NCI-H2107 treated with DMSO at 0.1 percent for 48 hours (cell line): ENCODE measurements around the gene CNTNAP2.

Experiments
- DNase-seq: peaks from one replicate; lab custom pipeline; 2025; ENCODE audit not compliant: unreplicated experiment; lab: John Stamatoyannopoulos, UW

CNTNAP2 gene

GRCh38 chr7:146661435-146661834, 544.8 kb downstream of the CNTNAP2 start:
- DNase-seq: no peak

- DNase-seq: no peak
Observed at GRCh38 chr7:146661929-146662328, 545.3 kb downstream of the CNTNAP2 start.

GRCh38 chr7:146665023-146665422, 548.4 kb downstream of the CNTNAP2 start:
- no peak for DNase-seq

GRCh38 chr7:146670532-146670931, 553.9 kb downstream of the CNTNAP2 start:
- no peak for DNase-seq

- no peak for DNase-seq
Observed at GRCh38 chr7:146681487-146681886, 564.9 kb downstream of the CNTNAP2 start.

- no peak for DNase-seq
Observed at GRCh38 chr7:146683439-146683838, 566.8 kb downstream of the CNTNAP2 start.

GRCh38 chr7:146690987-146691386, 574.4 kb downstream of the CNTNAP2 start:
- no peak for DNase-seq

- no peak for DNase-seq
Observed at GRCh38 chr7:146698995-146699610, 582.5 kb downstream of the CNTNAP2 start.

- no peak for DNase-seq
Observed at GRCh38 chr7:146700015-146700560, 583.5 kb downstream of the CNTNAP2 start.

GRCh38 chr7:146701166-146701565, 584.6 kb downstream of the CNTNAP2 start:
- DNase-seq: no peak

GRCh38 chr7:146702898-146703297, 586.3 kb downstream of the CNTNAP2 start:
- DNase-seq: no peak

GRCh38 chr7:146709451-146710027, 592.9 kb downstream of the CNTNAP2 start:
- DNase-seq: no peak

- no peak for DNase-seq
Observed at GRCh38 chr7:146713205-146713604, 596.6 kb downstream of the CNTNAP2 start.

GRCh38 chr7:146713934-146714333, 597.3 kb downstream of the CNTNAP2 start:
- DNase-seq: no peak

- no peak for DNase-seq
Observed at GRCh38 chr7:146720195-146720594, 603.6 kb downstream of the CNTNAP2 start.

GRCh38 chr7:146722986-146723385, 606.4 kb downstream of the CNTNAP2 start:
- no peak for DNase-seq

- no peak for DNase-seq
Observed at GRCh38 chr7:146725520-146725919, 608.9 kb downstream of the CNTNAP2 start.

- DNase-seq: no peak
Observed at GRCh38 chr7:146728141-146728540, 611.5 kb downstream of the CNTNAP2 start.

GRCh38 chr7:146728611-146729010, 612.0 kb downstream of the CNTNAP2 start:
- DNase-seq: no peak

GRCh38 chr7:146731185-146731584, 614.6 kb downstream of the CNTNAP2 start:
- DNase-seq: no peak

- DNase-seq: no peak
Observed at GRCh38 chr7:146735992-146736391, 619.4 kb downstream of the CNTNAP2 start.

- no peak for DNase-seq
Observed at GRCh38 chr7:146736446-146737190, 620.0 kb downstream of the CNTNAP2 start.
